Measurements from ENCODE around the gene ACAN. TPM values are rescaled to one million over a fixed set of nuclear protein-coding genes. Genes with fewer than 3 reads are reported as not detected.

Gene ACAN
- total and polyA plus RNA-seq, 8 donors = 0.52 to 1.4 (median 0.91) TPM

DNA sequence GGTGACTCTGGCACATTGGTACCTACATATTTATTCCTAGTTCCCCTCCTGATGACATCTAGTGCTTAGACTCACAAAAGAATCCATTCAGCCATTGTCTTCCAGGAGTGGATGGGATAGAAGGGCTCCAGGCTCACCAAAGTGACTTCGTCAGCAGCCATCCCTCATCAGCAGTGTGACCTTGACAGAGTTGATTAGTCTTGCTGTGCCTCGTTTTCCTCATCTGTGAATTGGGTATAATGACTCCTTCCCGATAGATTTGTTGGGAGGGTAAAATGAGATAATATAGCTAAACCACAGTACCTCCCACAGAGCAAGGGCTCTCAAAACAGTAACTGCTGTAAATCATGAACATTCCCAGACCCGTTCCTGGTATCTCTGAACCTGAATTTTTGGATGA lies 10.7 kb downstream of the ACAN start:
- Histone ChIP-seq H3K36me3 (no peaks in the 10 kb centered on the region), H3K27me3 (peaks cover 0 to 50% of the 10 kb centered on the region in 2 donors), H3K4me3 (no peak overlapping the region), H3K27ac (no peak overlapping the region), H3K4me1 (no peaks in the 10 kb centered on the region), H3K9me3 (no peaks in the 10 kb centered on the region)
- ATAC-seq (no peak), DNase-seq (no peak)
- intact Hi-C loops (cut with DNase I) = no loop called here
- TF ChIP-seq, protein P1, sequence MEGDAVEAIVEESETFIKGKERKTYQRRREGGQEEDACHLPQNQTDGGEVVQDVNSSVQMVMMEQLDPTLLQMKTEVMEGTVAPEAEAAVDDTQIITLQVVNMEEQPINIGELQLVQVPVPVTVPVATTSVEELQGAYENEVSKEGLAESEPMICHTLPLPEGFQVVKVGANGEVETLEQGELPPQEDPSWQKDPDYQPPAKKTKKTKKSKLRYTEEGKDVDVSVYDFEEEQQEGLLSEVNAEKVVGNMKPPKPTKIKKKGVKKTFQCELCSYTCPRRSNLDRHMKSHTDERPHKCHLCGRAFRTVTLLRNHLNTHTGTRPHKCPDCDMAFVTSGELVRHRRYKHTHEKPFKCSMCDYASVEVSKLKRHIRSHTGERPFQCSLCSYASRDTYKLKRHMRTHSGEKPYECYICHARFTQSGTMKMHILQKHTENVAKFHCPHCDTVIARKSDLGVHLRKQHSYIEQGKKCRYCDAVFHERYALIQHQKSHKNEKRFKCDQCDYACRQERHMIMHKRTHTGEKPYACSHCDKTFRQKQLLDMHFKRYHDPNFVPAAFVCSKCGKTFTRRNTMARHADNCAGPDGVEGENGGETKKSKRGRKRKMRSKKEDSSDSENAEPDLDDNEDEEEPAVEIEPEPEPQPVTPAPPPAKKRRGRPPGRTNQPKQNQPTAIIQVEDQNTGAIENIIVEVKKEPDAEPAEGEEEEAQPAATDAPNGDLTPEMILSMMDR (IDR thresholded peaks at IDR 0.05) = no peak

DNA sequence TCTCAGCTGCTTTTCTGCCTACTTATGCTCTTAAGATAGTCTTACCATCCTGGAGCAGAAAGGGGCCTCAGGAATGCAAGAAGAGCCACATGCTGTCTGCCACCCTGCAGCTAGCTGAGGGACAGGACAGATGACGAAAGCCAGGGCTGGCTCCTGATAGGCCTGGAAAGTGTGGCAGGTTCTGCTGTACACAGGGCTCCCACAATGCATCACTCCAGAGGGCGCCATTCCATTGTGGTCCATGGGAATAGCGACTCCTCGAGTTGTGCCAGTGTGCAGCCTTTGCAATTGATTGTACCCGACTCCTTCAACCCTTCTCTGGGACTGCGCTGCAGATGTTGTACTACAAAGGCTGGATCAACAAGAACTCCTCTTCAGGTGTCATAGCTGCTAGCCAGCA lies 11.2 kb downstream of the ACAN start:
- H3K4me1 ChIP-seq = no peaks in the 10 kb centered on the region
- intact Hi-C loops (cut with DNase I) = no loop called here
- ATAC-seq (no peak), DNase-seq (no peak)
- peaks cover 0 to 48% of the 10 kb centered on the region in 2 donors for H3K27me3 ChIP-seq
- H3K9me3 ChIP-seq = no peaks in the 10 kb centered on the region
- TF ChIP-seq, protein P1 (IDR thresholded peaks at IDR 0.05) = no peak
- no peak overlapping the region for H3K27ac ChIP-seq
- no peak overlapping the region for H3K4me3 ChIP-seq
- H3K36me3 ChIP-seq = no peaks in the 10 kb centered on the region

DNA sequence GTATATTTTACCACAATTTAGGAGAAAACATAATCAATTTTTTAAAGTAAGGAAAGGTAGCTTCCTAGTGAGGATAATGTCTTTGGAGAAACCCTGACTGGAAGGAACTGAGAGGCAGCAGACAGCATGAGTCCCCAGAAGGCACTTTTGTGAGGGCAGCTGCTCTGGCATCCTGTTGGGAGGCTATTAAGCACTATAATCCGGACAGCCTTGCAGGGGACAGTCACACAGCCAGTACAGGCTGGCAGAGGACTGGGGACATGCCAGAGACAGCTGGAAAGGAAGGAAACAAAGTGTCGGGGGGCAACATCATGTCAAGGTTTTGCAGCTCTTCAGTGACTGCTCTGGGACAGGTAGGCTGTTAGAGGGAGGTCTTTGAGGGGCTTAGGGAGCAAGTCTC lies 15.7 kb downstream of the ACAN start:
- DNase-seq (no peak), ATAC-seq (no peak)
- Histone ChIP-seq H3K27me3 (peaks cover 0 to 25% of the 10 kb centered on the region in 2 donors), H3K4me1 (no peaks in the 10 kb centered on the region), H3K36me3 (no peaks in the 10 kb centered on the region), H3K27ac (no peak overlapping the region), H3K4me3 (no peak overlapping the region), H3K9me3 (no peaks in the 10 kb centered on the region)
- TF ChIP-seq, protein P1 (IDR thresholded peaks at IDR 0.05) = no peak
- intact Hi-C loops (cut with DNase I) = no loop called here

DNA sequence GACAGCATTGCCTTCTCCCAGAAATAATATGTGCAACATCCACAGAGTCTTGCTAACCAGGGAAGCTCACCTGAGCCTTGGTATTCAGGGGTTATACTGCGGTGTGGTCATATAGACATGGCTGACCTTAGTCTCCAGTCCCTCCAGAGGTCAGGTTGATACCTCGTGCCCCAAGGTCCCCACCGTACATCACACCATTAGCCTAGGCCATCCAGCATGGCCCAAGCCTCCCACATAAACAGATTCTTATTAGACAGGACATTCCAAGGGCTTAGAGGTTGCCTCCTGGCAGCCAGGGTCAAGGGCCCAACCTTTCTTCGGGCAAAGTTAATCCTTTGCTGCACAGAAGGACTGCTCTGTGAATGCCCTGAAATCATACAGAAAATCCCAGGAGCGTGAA lies 18.8 kb downstream of the ACAN start:
- Histone ChIP-seq H3K27ac (no peak overlapping the region), H3K4me3 (no peak overlapping the region), H3K4me1 (no peaks in the 10 kb centered on the region), H3K27me3 (peaks cover 0 to 30% of the 10 kb centered on the region in 2 donors), H3K9me3 (no peaks in the 10 kb centered on the region), H3K36me3 (no peaks in the 10 kb centered on the region)
- DNase-seq = no peak
- TF ChIP-seq, protein P1 (IDR thresholded peaks at IDR 0.05) = no peak
- no peak for ATAC-seq
- intact Hi-C loops (cut with DNase I) = no loop called here

DNA sequence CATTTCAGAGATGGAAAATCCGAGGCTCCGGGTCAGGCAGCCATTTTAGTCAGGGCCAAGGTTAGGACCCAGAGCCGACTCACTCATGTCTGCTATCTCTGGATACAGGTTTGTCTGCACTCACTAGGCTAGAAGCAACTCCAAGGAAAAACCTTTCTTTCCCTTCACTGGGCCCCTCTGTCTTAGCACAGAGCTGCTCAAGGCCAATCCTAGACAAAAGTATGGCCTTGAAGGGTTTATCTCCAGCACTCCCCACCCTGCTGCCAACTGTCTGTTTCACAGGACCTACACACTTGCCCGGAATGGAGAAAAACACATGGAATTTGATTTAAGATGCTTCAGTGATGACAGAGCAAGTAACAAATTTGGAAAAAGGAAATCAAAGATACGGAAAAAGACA lies 25.6 kb downstream of the ACAN start:
- Histone ChIP-seq H3K27me3 (peaks cover 0 to 10% of the 10 kb centered on the region in 2 donors), H3K4me1 (no peaks in the 10 kb centered on the region), H3K36me3 (no peaks in the 10 kb centered on the region), H3K27ac (no peak overlapping the region), H3K9me3 (no peaks in the 10 kb centered on the region), H3K4me3 (no peak overlapping the region)
- TF ChIP-seq, protein P1 (IDR thresholded peaks at IDR 0.05) = no peak
- DNase-seq = no peak
- intact Hi-C loops (cut with DNase I) = no loop called here
- ATAC-seq = no peak

Data from left lung (tissue), 10 donors.